GOT3 (cell line): ENCODE data around the gene SKAP1.

Source experiments
- DNase-seq: peaks from one replicate; lab custom pipeline; 2025; ENCODE audit warnings: mixed read lengths; lab: John Stamatoyannopoulos, UW

The SKAP1 gene

DNA sequence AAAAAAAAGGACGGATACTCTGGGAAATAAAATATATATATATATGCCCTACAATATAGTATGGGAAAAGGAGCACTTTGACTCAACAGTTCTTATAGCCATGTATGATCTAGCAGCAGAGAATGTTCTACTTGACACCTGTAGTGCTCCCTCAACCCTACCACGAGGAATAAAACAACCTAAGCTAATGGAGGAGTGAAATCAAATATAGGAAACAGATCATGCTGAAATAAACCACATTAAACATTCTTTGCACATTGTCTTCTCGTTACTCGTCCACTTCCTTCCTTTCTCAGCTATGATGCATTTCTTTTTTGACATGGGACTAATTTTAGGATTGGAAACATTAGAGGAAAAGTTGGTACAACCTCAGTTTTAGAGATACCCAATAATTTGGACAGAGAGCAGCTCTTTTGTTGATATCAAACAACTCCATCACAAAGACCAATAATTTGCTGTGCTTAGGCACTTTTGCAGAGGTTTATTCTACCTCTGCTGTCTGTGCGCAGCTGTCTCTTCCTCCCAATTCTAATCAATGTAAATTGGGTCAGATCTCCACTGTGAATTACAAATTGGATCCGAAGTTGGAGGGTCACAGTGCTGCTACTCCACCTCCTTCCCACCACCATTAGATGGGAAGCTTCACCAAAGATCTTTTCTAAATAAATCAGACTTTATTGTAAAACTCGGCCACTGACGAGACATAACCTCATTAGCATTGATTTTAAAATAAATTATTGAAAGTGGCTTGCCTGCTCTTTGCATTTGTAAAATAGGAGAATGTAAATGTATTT lies 256.6 kb downstream of the SKAP1 start:
- DNase-seq = no peak

DNA sequence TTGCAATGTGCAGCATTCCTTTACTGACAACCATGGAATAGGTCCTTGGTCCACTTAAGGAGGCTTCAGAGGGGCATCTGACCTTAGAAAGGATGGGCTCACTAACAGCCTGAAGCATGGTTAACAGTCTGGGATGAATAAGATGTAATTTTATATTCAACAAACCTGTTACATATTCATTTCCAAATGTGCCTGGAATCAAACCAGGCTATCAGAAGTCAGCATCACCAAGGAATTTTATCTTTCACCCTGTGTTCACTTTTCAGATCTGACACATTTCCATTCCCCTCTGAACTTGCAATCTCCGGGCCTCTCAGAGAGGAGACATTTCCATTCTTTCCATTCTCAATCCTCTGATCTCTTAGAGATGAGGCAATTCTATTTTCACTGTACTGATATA lies 260.1 kb downstream of the SKAP1 start:
- DNase-seq = no peak

DNA sequence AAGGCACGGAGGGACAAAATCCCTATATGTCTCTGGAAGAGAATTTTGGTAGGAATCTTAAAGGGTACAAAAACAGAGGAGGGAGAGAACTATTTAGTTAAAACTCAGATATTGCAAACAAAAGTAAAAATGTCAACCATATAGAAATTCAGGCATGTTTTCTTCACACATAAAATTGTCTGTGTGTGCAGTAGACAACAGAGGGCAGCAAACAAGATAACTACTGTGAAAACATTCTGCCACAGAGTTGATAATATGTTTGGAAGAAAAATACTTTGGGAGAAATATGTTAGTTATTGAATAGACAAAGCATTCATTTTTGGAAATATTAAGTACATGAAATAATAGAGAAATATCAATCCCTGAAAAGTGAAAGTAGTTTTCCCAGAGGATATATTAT lies 266.2 kb downstream of the SKAP1 start:
- no peak for DNase-seq

DNA sequence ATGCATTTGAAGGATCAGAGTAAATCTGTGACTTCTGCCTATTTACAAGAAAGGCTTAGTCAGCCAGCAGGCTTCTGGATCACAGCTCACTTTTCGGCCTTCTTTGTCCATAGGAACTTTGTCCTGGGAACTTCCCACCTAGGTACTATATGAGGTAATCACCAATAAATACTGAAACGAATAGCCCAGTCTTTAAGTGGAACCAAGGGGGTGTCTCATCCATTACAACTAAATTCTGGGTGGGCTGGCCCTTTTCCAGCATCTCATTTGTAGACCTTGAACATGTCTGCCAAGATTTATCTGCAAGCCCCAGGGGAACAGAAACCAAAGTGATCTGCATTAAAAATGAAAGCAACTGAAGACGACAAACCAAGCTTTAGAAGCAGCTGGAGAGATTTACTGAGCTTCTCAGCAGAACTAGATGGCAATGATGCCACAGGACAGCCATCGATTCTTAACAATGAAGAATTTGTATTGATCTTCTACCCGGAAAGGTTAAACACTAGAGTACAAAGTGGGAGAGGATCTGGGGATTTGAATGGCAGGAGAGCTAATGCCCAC lies 267.0 kb downstream of the SKAP1 start:
- no peak for DNase-seq

DNA sequence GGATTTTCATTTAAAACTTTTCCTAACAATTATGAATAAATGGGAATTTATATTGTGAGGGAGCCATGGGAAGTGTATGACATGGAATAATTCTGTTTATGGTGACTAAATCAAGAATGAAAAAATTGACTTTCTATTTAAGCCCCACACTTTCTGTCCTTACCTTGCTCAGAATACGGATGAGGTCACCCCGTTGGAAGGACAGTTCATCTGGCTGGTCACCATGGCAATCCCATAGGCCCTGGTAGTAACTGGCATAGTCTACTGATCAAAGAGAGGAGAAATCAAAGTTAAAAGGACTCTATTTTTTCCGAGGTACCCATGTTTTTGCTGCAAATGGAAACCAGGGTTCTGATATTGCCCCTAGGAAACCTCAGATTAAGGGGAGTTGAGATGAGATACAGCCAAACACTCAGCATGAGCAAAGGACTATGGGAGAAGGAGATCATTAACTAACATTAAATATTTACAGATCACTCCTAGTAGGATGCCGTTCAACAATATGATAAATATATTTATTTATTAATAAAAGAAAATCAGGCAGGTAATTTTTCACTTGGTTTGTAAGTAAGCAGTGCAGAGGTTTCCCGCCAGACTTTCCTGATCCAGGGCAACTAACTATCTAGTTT lies 267.6 kb downstream of the SKAP1 start:
- DNase-seq = no peak

DNA sequence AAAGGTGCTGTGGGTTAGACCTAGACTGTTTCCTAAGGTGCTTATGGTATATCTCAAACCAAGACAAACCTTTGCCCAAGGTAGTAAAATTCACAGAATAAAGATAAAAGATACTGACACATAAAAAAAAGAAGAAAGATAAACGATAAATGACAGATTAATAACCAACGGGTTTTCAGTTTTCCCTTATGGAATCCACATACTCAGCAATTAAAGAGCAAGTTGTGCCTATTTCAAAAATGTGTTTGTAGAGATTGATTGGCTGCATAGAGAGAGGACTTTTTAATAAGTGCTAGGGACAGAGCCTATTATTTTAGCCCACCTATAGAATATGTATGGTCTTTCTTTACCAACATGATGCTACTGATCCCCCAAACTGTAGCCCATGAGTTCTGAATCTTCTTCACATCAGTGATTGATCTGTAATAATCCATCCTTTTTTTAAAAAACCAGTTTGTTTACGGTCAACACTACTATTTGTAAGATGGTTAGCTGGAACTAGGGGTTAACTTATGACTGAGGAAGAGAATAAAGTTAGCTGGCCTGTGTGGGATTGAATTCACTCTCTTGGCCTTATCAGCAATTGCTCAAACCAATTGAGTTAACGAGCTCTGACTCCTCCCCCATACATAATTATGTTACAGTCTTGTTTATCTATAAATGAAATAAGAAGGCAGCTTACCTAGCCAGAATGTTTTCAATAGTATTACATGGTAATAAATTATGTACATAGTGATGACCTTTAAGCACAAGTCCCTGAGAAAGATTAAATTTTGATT lies 268.7 kb downstream of the SKAP1 start:
- DNase-seq = no peak

DNA sequence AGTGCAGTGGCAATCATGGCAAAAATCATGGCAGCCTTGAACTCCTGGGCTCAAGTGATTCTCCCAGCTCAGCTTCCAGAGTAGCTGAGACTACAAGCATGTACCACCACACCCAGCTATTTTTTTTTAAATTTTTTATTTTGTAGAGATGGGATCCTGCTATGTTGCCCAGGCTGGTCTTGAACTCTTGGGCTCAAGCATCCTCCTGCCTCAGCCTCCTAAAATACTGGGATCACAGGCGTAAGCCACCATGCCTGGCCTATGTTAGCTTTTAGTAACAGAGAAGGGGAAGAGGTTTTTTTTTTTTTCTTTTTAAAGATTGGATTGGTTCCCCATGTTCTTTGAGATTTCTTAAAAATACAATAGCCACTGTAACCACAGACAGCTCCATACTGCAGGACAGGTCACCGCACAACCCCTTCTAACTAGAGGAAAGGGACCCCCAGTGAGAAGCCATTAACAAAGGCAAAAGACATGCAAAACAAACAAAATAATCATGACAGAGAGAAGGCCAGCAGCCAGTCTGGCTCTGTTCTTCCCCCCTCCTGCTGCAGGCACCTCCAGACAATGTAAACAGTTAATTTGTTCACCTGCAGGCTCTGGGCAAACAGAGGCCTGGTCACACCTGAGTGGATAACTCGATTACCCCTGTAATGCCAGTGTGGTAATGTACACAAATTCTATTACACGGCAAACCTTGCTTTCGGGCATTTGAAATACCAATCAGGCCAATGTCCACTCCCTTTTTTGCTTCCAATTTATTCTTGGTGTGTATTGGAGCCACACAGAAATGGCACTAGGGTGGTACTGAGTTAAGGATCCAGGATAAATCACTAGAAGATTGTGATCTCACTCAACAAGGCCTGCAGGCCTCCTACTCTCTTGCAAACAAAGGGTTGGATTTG lies 269.6 kb downstream of the SKAP1 start:
- DNase-seq = no peak

DNA sequence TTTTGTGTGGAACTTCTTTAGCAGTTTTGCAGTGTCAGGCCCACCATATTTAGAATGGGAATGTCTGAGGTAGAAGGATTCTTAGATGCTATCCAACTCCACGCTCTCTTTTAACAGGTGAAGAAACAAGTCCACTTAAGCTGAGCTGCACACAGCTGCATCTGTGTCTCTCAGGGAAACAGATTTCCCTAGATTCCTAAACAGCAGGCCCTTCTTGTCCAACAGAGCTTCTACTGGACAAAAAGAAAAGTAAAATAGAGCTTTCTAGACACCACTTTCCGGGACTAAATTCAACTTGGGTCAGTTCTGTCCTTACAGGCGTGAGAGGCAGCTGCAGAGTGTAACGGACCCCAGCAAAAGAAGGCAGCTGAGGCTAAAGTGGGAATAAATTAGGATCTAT lies 270.8 kb downstream of the SKAP1 start:
- DNase-seq = no peak

DNA sequence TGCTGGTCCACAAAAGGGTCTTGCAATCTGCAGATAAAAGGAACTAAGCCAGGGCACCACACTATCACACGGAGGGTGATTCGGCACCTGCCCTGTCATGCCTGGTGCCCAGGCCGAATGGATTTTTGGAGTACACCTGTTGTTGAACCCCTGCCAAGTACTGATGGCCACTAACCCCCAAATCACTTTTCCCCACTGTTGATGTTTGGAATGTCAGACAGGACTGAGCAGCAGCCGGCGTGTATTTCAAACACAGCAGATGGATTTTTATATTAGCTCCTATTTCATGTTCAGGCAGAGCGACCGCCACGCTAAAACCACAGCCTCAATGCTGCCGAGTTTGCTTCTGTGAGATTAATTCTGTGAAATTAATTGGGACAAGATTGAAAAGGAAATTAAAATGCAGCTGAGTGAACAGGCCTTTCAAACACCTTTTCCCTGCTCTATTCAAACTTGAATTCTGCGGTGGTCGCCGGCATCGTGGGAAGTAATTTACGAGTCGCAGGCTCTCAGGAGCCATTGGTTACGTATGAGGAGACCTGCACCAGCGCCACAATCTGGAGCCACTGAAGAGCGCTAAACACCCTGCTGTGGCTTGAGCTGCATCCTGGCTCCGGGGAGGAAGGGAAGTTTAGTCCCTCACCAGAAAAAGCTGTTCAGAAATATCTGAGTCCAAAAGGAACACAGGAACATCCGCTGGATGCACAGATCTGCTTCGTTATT lies 274.0 kb downstream of the SKAP1 start:
- DNase-seq = no peak

DNA sequence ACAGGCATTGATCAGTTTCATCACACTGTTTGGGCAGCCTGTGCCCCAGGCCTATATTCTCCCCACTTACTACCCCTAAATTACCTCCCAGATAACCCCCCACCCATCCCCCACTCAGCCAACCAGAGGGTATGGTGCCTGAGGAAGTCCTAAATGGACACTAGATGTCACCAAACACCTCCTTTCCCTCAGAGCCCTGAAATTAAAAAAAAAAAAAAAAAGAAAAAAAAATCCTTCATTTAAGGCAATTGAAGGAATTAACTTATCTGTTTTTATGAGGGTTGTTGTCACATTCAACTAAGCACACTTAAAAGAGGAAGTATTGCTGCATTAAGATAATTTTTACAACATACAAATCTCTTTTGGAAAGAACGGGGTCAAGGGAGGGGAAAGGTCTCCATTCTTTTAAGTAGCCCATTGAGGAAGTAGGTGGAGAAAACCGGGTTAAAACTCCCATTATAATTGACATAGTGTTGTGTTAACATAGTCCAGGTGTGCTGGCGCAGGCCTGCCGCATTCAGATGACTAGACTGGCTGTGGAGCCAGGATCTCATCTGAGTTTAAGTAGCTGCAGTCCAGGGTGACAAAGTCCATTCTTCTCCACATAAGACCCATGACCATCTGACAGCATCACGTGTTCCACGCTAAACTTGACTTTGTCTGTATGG lies 276.2 kb downstream of the SKAP1 start:
- DNase-seq = no peak

DNA sequence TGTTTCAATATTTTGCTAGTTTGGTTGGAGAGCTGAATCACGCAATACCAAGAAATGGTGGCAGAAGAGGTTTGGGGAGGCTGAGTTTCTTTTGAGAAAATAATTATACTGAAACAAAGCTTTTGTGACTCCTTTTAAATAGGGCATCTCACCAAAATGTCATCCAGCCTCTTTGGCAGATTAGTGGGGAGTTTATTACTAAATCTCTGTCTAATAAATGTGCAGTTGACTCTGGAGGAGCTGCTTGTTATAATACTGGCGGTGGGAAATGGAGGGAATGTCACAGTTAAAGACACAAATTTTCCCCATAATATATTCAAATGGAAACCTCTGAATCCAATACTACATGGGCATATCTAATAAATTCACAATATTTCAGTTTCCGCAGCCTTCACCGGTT lies 277.7 kb downstream of the SKAP1 start:
- no peak for DNase-seq

DNA sequence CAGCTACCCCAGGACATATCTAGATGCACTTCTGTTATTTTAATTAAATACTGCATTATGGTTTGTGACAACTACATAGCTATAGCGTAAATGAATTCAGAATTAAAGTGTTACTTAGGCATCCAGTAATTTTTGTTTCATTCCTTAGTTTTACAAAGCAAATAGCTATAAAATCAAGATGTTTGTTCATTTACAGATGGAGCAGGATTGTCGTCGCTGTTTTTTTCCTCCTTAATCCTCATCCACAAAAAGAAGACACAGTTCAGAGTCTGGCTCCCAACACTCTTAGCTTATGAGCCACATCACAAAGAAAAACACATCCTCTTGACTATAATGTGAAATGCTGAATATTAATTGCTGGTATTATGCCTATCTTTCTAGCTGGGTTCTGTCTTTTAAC lies 278.8 kb downstream of the SKAP1 start:
- DNase-seq = no peak

DNA sequence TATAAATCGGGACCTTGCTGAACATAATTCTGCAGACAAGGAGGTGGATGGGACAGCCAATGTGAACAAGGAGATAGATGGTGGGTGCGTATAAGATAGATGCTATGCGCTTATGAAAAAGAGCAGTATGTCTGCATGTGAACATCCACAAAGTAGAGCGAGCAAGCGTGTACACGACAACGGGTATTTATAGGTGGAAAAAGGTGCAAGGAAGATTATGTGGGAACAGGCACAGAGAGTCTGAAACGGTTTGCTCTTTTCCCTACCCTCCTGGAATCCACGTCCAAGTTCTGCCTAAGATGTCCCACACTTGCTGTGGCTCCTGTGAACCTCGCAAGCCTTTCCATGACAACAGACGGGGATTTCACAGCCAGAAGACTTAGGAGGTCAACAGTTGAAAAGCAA lies 279.4 kb downstream of the SKAP1 start:
- no peak for DNase-seq

DNA sequence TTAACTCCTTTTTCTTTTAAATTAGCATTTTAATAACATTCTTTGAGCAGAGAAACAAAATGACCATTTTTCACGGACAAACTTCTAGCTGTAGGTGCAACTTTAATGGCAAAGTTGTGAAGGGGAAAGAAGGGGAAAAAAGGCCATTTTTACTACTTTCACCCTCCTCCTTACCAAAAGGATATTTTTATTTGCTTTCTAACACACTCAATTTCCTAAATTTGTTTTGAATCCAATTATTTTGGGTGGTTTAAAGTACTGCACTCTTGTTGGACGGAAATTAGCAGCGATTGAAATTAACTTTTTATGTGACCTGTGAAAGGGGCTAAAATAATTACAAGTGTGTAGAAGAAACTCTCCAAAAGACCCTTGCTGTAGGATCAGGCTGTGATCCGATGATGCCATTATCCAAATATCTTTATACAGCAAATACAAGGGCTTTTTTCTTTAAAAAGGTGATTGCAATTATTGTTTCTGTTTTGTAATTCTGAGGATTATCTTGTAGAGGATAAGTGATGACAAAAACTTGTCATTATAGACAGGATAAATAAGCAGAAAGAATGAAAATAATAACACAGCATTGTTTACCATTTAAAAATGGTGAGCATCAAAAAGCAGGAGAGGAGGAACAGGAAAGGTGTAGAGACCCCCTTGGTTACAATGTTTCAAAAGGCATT lies 280.1 kb downstream of the SKAP1 start:
- DNase-seq = no peak

DNA sequence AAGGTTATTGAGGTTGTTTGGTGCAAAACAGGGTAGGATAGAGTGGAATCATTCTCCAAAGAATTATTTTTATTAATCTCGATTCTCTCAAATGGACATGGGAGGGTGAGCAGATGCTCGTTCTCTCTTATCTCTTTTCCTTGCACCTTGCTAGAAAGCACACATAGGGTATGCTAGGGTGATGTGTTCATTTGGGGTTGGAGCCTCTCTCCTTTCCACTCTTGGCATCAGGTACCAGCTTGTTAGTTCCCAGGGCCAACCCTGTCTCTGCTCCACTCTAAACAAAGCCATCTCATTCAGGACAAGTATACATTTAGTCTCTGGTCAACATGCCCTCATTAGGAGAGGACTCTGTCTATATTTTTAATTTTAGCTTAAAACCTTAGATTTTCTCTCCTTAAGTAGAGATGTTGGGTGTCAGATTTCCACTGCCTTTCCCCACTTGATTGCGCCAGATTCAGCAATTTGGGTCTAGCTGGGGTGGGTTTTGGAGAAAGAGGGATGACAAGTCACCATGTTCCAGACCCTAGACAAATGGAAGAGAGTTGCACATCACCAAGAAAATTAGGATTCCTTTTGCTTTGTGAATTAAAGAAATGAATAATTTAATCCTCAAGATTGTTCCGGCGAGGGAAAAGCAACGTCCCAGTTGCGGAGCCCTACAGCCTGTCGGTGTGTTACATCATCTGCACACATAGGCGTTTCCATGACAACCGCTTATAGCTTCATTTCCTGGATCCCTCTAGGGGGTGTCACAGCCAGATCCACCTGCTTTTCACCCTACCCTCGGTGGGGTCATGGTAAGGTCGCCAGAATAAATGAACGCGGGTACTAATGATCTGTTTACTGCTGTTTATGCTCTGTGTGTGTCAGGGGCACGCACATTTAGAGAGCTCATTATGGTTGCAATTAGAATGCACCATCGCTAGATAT lies 280.9 kb downstream of the SKAP1 start:
- DNase-seq = no peak

DNA sequence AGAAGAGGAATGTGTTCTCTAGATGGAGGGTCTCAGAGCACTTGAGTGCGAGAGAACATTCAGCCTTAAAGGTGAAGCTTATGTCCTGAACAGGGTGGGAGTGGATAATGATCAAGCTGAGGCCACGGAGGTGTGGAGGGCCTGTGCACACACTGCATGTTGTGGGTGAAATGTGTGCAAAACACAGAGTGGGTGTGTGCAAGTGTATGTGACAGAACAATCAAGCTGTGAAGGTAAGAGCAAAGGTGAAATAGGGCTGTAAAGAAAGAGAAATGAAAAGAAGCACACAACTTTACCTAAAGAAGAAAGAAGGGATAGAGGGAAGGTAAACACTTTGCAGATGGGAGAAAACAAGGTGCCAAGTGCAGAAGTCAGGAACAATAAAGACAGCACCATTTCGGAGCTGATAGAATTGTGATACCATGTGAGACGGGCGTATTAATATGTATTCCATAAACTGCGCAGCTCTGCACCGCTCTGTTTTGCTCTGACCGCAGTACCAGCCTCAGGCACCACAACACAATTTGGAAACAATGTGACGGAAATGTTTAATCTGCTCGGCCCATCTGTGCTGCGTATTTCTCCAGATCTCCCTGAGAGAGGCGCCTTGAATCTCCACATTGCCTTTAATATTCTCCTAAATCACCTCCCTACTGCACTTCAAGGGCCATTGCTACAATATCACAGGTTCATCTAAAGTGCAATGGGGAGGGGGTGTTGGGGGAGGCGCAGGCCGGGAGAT lies 281.8 kb downstream of the SKAP1 start:
- no peak for DNase-seq

DNA sequence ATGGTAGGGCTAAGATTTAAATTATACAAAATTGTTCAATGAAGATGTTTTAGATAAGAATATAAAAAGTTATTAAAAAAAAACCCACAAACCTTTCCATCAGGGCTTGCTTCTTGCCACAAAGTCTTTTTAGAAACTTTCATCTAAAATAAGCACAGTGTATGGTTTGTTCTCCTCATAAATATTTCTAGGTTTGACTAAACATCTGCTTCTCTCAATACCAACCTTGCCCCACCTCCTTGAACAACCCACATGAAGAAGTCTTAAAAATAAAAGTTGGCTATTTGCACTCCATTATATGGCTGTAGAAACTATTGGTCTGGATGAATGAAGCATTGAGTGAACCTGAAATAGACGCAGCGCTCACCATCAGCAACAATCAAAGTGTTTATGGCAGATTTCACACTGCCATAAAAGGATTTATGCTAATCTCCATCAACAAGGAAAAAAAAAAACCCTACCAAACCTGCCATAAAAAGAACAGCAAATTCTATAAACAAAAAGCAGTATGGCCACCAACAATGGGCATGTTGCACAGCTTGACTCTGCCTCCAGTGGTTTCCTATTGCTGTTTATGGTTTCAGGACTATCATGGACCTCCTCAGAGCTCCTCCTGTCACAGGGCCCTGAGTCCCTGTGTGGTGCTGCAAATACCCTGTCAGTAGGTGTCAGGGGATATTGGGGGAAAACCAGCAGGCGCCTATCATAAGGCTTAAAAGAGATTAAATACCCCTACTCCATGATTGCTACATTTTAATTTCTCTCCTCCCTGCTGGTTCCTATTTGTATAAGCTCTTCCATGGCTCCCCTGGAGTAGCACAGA lies 284.8 kb downstream of the SKAP1 start:
- DNase-seq = no peak
